ENCODE measurements around the gene SAMD7. TPM values are rescaled to one million over a fixed set of nuclear protein-coding genes. Genes with fewer than 3 reads are reported as not detected.

The SAMD7 gene
- total and polyA plus RNA-seq, 9 of the 15 experiments (the other 6 are each of a cell fraction or from before 2014, with no cell fraction given): not detected

DNA sequence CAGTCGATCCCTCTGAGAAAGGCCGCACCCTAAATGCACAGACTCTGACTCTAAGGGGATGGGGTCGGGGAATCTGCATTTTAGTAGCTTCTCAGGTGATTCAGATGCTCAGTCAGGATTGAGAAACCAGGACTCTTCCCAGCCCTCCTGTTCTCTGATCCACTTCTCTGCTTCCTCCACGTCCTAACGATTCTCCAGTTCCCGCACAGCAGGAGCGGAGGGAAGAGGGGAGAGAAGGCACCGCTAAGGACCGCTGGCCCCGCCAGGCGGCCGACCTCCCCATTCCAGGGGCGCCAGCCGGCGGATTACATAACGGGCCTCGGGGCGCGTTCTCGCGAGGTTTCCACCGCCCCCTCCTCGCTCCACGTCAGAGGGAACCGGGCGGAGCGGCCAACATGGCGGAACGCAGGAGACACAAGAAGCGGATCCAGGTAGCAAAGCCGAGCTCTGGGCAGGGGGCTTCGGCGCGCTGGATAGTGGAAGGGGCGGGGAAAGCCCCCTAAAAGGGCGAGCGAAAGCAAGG is 55.1 kb downstream of the SAMD7 start, which contains the start of gene SEC62 (continued):
- TF ChIP-seq, protein P1, sequence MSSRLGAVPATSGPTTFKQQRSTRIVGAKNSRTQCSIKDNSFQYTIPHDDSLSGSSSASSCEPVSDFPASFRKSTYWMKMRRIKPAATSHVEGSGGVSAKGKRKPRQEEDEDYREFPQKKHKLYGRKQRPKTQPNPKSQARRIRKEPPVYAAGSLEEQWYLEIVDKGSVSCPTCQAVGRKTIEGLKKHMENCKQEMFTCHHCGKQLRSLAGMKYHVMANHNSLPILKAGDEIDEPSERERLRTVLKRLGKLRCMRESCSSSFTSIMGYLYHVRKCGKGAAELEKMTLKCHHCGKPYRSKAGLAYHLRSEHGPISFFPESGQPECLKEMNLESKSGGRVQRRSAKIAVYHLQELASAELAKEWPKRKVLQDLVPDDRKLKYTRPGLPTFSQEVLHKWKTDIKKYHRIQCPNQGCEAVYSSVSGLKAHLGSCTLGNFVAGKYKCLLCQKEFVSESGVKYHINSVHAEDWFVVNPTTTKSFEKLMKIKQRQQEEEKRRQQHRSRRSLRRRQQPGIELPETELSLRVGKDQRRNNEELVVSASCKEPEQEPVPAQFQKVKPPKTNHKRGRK (tag; IDR thresholded peaks at IDR 0.05): no peak
- TF ChIP-seq, protein P2, sequence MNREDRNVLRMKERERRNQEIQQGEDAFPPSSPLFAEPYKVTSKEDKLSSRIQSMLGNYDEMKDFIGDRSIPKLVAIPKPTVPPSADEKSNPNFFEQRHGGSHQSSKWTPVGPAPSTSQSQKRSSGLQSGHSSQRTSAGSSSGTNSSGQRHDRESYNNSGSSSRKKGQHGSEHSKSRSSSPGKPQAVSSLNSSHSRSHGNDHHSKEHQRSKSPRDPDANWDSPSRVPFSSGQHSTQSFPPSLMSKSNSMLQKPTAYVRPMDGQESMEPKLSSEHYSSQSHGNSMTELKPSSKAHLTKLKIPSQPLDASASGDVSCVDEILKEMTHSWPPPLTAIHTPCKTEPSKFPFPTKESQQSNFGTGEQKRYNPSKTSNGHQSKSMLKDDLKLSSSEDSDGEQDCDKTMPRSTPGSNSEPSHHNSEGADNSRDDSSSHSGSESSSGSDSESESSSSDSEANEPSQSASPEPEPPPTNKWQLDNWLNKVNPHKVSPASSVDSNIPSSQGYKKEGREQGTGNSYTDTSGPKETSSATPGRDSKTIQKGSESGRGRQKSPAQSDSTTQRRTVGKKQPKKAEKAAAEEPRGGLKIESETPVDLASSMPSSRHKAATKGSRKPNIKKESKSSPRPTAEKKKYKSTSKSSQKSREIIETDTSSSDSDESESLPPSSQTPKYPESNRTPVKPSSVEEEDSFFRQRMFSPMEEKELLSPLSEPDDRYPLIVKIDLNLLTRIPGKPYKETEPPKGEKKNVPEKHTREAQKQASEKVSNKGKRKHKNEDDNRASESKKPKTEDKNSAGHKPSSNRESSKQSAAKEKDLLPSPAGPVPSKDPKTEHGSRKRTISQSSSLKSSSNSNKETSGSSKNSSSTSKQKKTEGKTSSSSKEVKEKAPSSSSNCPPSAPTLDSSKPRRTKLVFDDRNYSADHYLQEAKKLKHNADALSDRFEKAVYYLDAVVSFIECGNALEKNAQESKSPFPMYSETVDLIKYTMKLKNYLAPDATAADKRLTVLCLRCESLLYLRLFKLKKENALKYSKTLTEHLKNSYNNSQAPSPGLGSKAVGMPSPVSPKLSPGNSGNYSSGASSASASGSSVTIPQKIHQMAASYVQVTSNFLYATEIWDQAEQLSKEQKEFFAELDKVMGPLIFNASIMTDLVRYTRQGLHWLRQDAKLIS (CRISPR knock-in tag; IDR thresholded peaks at IDR 0.05): peak; percentile 62; the same call in 1 of the 2 replicates
- TF ChIP-seq ZKSCAN1 (IDR thresholded peaks at IDR 0.05; ENCODE audit: low read depth, low read length) (peak; percentile 9; the same call in 1 of the 2 replicates), NCOA6 (IDR thresholded peaks at IDR 0.05) (no peak), SREBF2 (CRISPR knock-in tag; IDR thresholded peaks at IDR 0.05) (no peak), IFI16 (CRISPR knock-in tag; IDR thresholded peaks at IDR 0.05) (no peak), PTTG1 (tag; IDR thresholded peaks at IDR 0.05; ENCODE audit: low read depth) (no peak), FOXA3 (CRISPR knock-in tag; conservative IDR thresholded peaks at IDR 0.05 in 1 of 2, IDR thresholded peaks at IDR 0.05 in 1 of 2) (0 out of 4 replicates have a peak, but pooled peaks of 1 of the 2 experiments have one; percentile 19), IRF2 (CRISPR knock-in tag; IDR thresholded peaks at IDR 0.05) (no peak), ZNF12 (CRISPR knock-in tag; IDR thresholded peaks at IDR 0.05) (no peak; the same call in 1 of the 2 replicates), L3MBTL2 (IDR thresholded peaks at IDR 0.05) (peak; percentile 42; the same call in 1 of the 2 replicates), ZFP1 (CRISPR knock-in tag; IDR thresholded peaks at IDR 0.05) (no peak), STAT5A (IDR thresholded peaks at IDR 0.05; ENCODE audit: borderline replicate concordance, low read length) (0 out of 2 replicates have a peak, but pooled peaks have one; percentile 4), KAT2B (IDR thresholded peaks at IDR 0.05; ENCODE audit: low read depth, low read length) (no peak), CREB1 (IDR thresholded peaks at IDR 0.05) (peak; percentile 85), CREB1 (CRISPR knock-in tag; IDR thresholded peaks at IDR 0.05) (peak; percentile 89), SOX6 (IDR thresholded peaks at IDR 0.05) (peak; percentile 6; the same call in 1 of the 2 replicates)
- TF ChIP-seq, protein P3, sequence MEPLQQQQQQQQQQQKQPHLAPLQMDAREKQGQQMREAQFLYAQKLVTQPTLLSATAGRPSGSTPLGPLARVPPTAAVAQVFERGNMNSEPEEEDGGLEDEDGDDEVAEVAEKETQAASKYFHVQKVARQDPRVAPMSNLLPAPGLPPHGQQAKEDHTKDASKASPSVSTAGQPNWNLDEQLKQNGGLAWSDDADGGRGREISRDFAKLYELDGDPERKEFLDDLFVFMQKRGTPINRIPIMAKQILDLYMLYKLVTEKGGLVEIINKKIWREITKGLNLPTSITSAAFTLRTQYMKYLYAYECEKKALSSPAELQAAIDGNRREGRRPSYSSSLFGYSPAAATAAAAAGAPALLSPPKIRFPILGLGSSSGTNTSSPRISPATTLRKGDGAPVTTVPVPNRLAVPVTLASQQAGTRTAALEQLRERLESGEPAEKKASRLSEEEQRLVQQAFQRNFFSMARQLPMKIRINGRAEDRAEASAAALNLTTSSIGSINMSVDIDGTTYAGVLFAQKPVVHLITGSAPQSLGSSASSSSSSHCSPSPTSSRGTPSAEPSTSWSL (CRISPR knock-in tag; IDR thresholded peaks at IDR 0.05; ENCODE audit: borderline replicate concordance): no peak
- TF ChIP-seq, protein P4, sequence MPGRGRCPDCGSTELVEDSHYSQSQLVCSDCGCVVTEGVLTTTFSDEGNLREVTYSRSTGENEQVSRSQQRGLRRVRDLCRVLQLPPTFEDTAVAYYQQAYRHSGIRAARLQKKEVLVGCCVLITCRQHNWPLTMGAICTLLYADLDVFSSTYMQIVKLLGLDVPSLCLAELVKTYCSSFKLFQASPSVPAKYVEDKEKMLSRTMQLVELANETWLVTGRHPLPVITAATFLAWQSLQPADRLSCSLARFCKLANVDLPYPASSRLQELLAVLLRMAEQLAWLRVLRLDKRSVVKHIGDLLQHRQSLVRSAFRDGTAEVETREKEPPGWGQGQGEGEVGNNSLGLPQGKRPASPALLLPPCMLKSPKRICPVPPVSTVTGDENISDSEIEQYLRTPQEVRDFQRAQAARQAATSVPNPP (IDR thresholded peaks at IDR 0.05; ENCODE audit: borderline replicate concordance, insufficient read depth, insufficient read length): no peak
- TF ChIP-seq, protein P5, sequence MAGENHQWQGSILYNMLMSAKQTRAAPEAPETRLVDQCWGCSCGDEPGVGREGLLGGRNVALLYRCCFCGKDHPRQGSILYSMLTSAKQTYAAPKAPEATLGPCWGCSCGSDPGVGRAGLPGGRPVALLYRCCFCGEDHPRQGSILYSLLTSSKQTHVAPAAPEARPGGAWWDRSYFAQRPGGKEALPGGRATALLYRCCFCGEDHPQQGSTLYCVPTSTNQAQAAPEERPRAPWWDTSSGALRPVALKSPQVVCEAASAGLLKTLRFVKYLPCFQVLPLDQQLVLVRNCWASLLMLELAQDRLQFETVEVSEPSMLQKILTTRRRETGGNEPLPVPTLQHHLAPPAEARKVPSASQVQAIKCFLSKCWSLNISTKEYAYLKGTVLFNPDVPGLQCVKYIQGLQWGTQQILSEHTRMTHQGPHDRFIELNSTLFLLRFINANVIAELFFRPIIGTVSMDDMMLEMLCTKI (IDR thresholded peaks at IDR 0.05; ENCODE audit: partially characterized antibody): no peak

Measured in K562 (cell line).